Kidney epithelial cell (primary cell): ENCODE data around the gene SPAG17. TPM values are rescaled to one million over a fixed set of nuclear protein-coding genes. Genes with fewer than 3 reads are reported as not detected.

Source experiments
- DNase-seq: peaks from one replicate; pipeline ENCODE4 v3.0.0-alpha.2; 2010; ENCODE audit warnings: low read depth
- H3K27me3 ChIP-seq: 2 replicates; pipeline ENCODE4 v1.6.0; 2011; ENCODE audit warnings: low read length; ENCODE audit not compliant: control insufficient read depth, insufficient read depth
- H3K36me3 ChIP-seq: 2 replicates; pipeline ENCODE4 v1.5.1; 2011; ENCODE audit warnings: low read length; ENCODE audit not compliant: control insufficient read depth, insufficient read depth
- H3K4me3 ChIP-seq: 2 replicates; pipeline ENCODE4 v1.5.1; 2011; ENCODE audit warnings: low read depth, mild to moderate bottlenecking, control low read depth, low read length
- CTCF ChIP-seq: IDR thresholded peaks from 2 replicates; pipeline ENCODE4 v1.5.1; 2011; ENCODE audit warnings: mild to moderate bottlenecking, moderate library complexity, low read length, control low read depth, inconsistent platforms; ENCODE audit not compliant: insufficient read depth, poor library complexity, severe bottlenecking
- total RNA-seq: library from RNA; depleted of rRNA; stranded (reverse); fragments of >200 nt; gene quantifications from 2 replicates; pipeline ENCODE4 v1.2.3, GENCODE V29; 2015

SPAG17 gene
- total RNA-seq, 1 donor from 2014 or later: 0.13 TPM

- no peak for DNase-seq
- no peaks in the 10 kb centered on the region for H3K27me3 ChIP-seq
- H3K4me3 ChIP-seq: no peak overlapping the region
- H3K36me3 ChIP-seq: no peaks in the 10 kb centered on the region
- TF ChIP-seq CTCF: no peak
These were observed 156.8 kb downstream of the SPAG17 start for GRCh38 chr1:118028267-118028666.

- Histone ChIP-seq H3K27me3 (no peaks in the 10 kb centered on the region), H3K36me3 (no peaks in the 10 kb centered on the region), H3K4me3 (no peak overlapping the region)
- no peak for TF ChIP-seq CTCF
- no peak for DNase-seq
These were observed 161.8 kb downstream of the SPAG17 start for GRCh38 chr1:118023199-118023598.

- H3K4me3 ChIP-seq: no peak overlapping the region
- no peak for DNase-seq
- TF ChIP-seq CTCF: no peak
- H3K27me3 ChIP-seq: no peaks in the 10 kb centered on the region
- no peaks in the 10 kb centered on the region for H3K36me3 ChIP-seq
These were observed 163.4 kb downstream of the SPAG17 start for GRCh38 chr1:118021668-118022067.

- no peak overlapping the region for H3K4me3 ChIP-seq
- H3K36me3 ChIP-seq: no peaks in the 10 kb centered on the region
- TF ChIP-seq CTCF: no peak
- no peak for DNase-seq
- no peaks in the 10 kb centered on the region for H3K27me3 ChIP-seq
These were observed 167.0 kb downstream of the SPAG17 start for GRCh38 chr1:118018060-118018459.

GRCh38 chr1:118013938-118014337, 171.1 kb downstream of the SPAG17 start:
- no peak for TF ChIP-seq CTCF
- Histone ChIP-seq H3K36me3 (no peaks in the 10 kb centered on the region), H3K27me3 (no peaks in the 10 kb centered on the region), H3K4me3 (no peak overlapping the region)
- DNase-seq: no peak

GRCh38 chr1:118013336-118013735, 171.7 kb downstream of the SPAG17 start:
- no peak for TF ChIP-seq CTCF
- H3K36me3 ChIP-seq: no peaks in the 10 kb centered on the region
- H3K4me3 ChIP-seq: no peak overlapping the region
- DNase-seq: no peak
- H3K27me3 ChIP-seq: no peaks in the 10 kb centered on the region
